H1 (cell line): Measurements from ENCODE around the gene EXOC3L1. TPM values are rescaled to one million over a fixed set of nuclear protein-coding genes. Genes with fewer than 3 reads are reported as not detected.

Source experiments
- CTCF ChIA-PET: fragments of 300-600 bp; sonication (Branson Sonifier 250); formaldehyde crosslinking; loops from one replicate; lab custom pipeline; 2021; ENCODE audit not compliant: partially characterized antibody; lab: Charles Lee
- POLR2A ChIA-PET: fragments of 300-600 bp; sonication (Branson Sonifier 250); formaldehyde crosslinking; loops from one replicate; lab custom pipeline; 2021; ENCODE audit warnings: inconsistent platforms; ENCODE audit not compliant: partially characterized antibody; lab: Charles Lee
- DNase-seq, 2 experiments: peaks; one replicate each; pipeline versions ENCODE4 v3.0.0 to v3.0.0-alpha.2; 2010 to 2022; ENCODE audit warnings: low spot score in 2 of 2, low read depth in 1 of 2, mixed read lengths in 1 of 2
- FAIRE-seq: peaks from 2 replicates; lab custom pipeline; 2011; peaks lifted over from hg19 to GRCh38; lab: Jason Lieb, UNC
- H2AFZ ChIP-seq: 2 replicates; pipeline ENCODE4 v1.8.1; 2012; ENCODE audit warnings: low read length, inconsistent platforms
- H2AK5ac ChIP-seq: 2 replicates; pipeline ENCODE4 v1.6.1; 2013; ENCODE audit warnings: low read depth, low read length
- H2BK120ac ChIP-seq: replicated peaks from 2 replicates; pipeline ENCODE3; 2013; ENCODE audit warnings: low read depth, low read length, inconsistent platforms
- H2BK12ac ChIP-seq: 2 replicates; pipeline ENCODE4 v1.6.1; 2013; ENCODE audit warnings: low read depth, low read length
- H2BK15ac ChIP-seq: 2 replicates; pipeline ENCODE4 v1.6.1; 2013; ENCODE audit warnings: low read length
- H2BK20ac ChIP-seq: 2 replicates; pipeline ENCODE4 v1.6.1; 2013; ENCODE audit warnings: low read length
- H2BK5ac ChIP-seq: 2 replicates; pipeline ENCODE4 v1.6.1; 2013; ENCODE audit warnings: low read depth, low read length
- H3K14ac ChIP-seq: 2 replicates; pipeline ENCODE4 v1.6.1; 2013; ENCODE audit warnings: inconsistent platforms; ENCODE audit not compliant: insufficient read length
- H3K18ac ChIP-seq: 2 replicates; pipeline ENCODE4 v1.6.1; 2013; ENCODE audit warnings: low read length; ENCODE audit errors: extremely low read depth
- H3K23ac ChIP-seq: 2 replicates; pipeline ENCODE4 v1.6.1; 2013; ENCODE audit warnings: inconsistent platforms; ENCODE audit not compliant: insufficient read length
- H3K23me2 ChIP-seq: 2 replicates; pipeline ENCODE4 v1.6.1; 2013; ENCODE audit warnings: low read depth, low read length
- H3K27ac ChIP-seq: 2 replicates; pipeline ENCODE4 v1.6.1; 2011; ENCODE audit warnings: low read depth, low read length, inconsistent platforms
- H3K27me3 ChIP-seq, 4 experiments: replicated peaks in 1 of 4; 1 replicate in 1 of 4; 2 replicates in 3 of 4; pipeline versions ENCODE4 v1.6.1 to v1.8.1; 2011 to 2013; ENCODE audit warnings: low read length in 3 of 4, mild to moderate bottlenecking in 3 of 4, inconsistent platforms in 2 of 4, mixed read lengths in 2 of 4, moderate library complexity in 1 of 4; ENCODE audit not compliant: control insufficient read depth in 3 of 4, insufficient read depth in 3 of 4; ENCODE audit errors: extremely low read depth in 1 of 4
- H3K36me3 ChIP-seq, 4 experiments: 2 replicates each; pipeline versions ENCODE4 v1.6.1 to v1.8.1; 2011 to 2013; ENCODE audit warnings: mild to moderate bottlenecking in 4 of 4, low read length in 3 of 4, moderate library complexity in 2 of 4, control low read depth in 1 of 4, inconsistent platforms in 1 of 4; ENCODE audit not compliant: insufficient read depth in 4 of 4, control insufficient read depth in 2 of 4
- H3K4ac ChIP-seq: replicated peaks from 2 replicates; pipeline ENCODE3; 2013; ENCODE audit warnings: low read length, low read depth, mixed read lengths, inconsistent platforms; ENCODE audit not compliant: insufficient read length
- H3K4me1 ChIP-seq, 4 experiments: replicated peaks in 1 of 4; 1 replicate in 1 of 4; 2 replicates in 3 of 4; pipeline versions ENCODE4 v1.6.1 to v1.8.1; 2011 to 2013; ENCODE audit warnings: low read length in 3 of 4, inconsistent platforms in 2 of 4, mixed read lengths in 1 of 4; ENCODE audit not compliant: insufficient read depth in 4 of 4, control insufficient read depth in 3 of 4
- H3K4me2 ChIP-seq, 2 experiments: 2 replicates each; pipeline versions ENCODE4 v1.6.1 to v1.8.1; 2011 to 2013; ENCODE audit warnings: low read depth in 2 of 2, low read length in 2 of 2, control low read depth in 1 of 2, inconsistent platforms in 1 of 2, mild to moderate bottlenecking in 1 of 2; ENCODE audit not compliant: insufficient read depth in 1 of 2
- H3K4me3 ChIP-seq, 4 experiments: fragments of 200-600, 300-600 bp in 1 of 4; sonication (generic), shearing (Covaris generic), sonication (Bioruptor Twin) in 1 of 4; 2 replicates each; pipeline versions ENCODE4 v1.5.1 to v1.8.1; 2011 to 2016; ENCODE audit warnings: low read length in 4 of 4, low read depth in 3 of 4, control low read depth in 2 of 4, inconsistent platforms in 2 of 4, mild to moderate bottlenecking in 2 of 4, mixed read lengths in 1 of 4, moderate library complexity in 1 of 4; ENCODE audit not compliant: insufficient read depth in 2 of 4; ENCODE audit errors: extremely low read depth in 1 of 4
- H3K56ac ChIP-seq: replicated peaks from 2 replicates; pipeline ENCODE3; 2013; ENCODE audit warnings: low read depth, mild to moderate bottlenecking, mixed read lengths, low read length, inconsistent platforms; ENCODE audit not compliant: insufficient read length
- H3K79me1 ChIP-seq: 2 replicates; pipeline ENCODE4 v1.6.1; 2013; ENCODE audit warnings: low read depth, low read length, control low read depth
- H3K79me2 ChIP-seq, 2 experiments: 2 replicates each; pipeline versions ENCODE4 v1.6.1 to v1.8.1; 2012 to 2013; ENCODE audit warnings: low read length in 2 of 2, mild to moderate bottlenecking in 2 of 2, inconsistent platforms in 1 of 2; ENCODE audit not compliant: insufficient read depth in 2 of 2, control insufficient read depth in 1 of 2
- H3K9ac ChIP-seq, 4 experiments: replicated peaks in 1 of 4; 1 replicate in 1 of 4; 2 replicates in 3 of 4; pipeline versions ENCODE4 v1.6.1 to v1.8.1; 2011 to 2013; ENCODE audit warnings: low read depth in 3 of 4, low read length in 3 of 4, control low read depth in 2 of 4, mild to moderate bottlenecking in 2 of 4, moderate library complexity in 2 of 4, inconsistent platforms in 1 of 4; ENCODE audit errors: extremely low read depth in 1 of 4
- H3K9me3 ChIP-seq, 2 experiments: 2 replicates each; pipeline versions ENCODE4 v1.6.1 to v1.8.1; 2012 to 2013; ENCODE audit warnings: mild to moderate bottlenecking in 2 of 2, moderate library complexity in 2 of 2, control low read depth in 1 of 2, inconsistent platforms in 1 of 2, low read depth in 1 of 2, low read length in 1 of 2, mixed read lengths in 1 of 2; ENCODE audit not compliant: insufficient read depth in 2 of 2
- H4K20me1 ChIP-seq, 2 experiments: replicated peaks in 1 of 2; 2 replicates each; pipeline versions ENCODE3 to v1.8.1; 2011 to 2013; ENCODE audit warnings: inconsistent platforms in 2 of 2, low read length in 2 of 2, mild to moderate bottlenecking in 1 of 2; ENCODE audit not compliant: insufficient read depth in 2 of 2, control insufficient read depth in 1 of 2
- H4K5ac ChIP-seq: 2 replicates; pipeline ENCODE4 v1.6.1; 2013; ENCODE audit warnings: low read length, low read depth, mixed read lengths, inconsistent platforms; ENCODE audit not compliant: insufficient read length
- H4K8ac ChIP-seq: 2 replicates; pipeline ENCODE4 v1.8.0; 2013; ENCODE audit warnings: mild to moderate bottlenecking, moderate library complexity, low read length, inconsistent platforms; ENCODE audit not compliant: insufficient read depth; ENCODE audit errors: extremely low read depth
- H4K91ac ChIP-seq: replicated peaks from 2 replicates; pipeline ENCODE3; 2013; ENCODE audit warnings: low read length, mixed read lengths, inconsistent platforms; ENCODE audit not compliant: insufficient read length
- BCL11A ChIP-seq, 2 experiments: IDR thresholded peaks; one replicate each; pipeline ENCODE4 v1.6.1; 2011; ENCODE audit warnings: low read depth in 2 of 2, low read length in 2 of 2, mild to moderate bottlenecking in 2 of 2
- BRCA1 ChIP-seq: IDR thresholded peaks from 2 replicates; pipeline ENCODE4 v1.6.1; 2012; ENCODE audit warnings: low read depth, low read length, improper control_type of control experiment
- CEBPB ChIP-seq: IDR thresholded peaks from 2 replicates; pipeline ENCODE4 v1.6.1; 2012; ENCODE audit warnings: low read depth, low read length
- CHD2 ChIP-seq: IDR thresholded peaks from 2 replicates; pipeline ENCODE4 v1.6.1; 2012; ENCODE audit warnings: low read length, improper control_type of control experiment
- CREB1 ChIP-seq: IDR thresholded peaks from 2 replicates; pipeline ENCODE4 v1.6.1; 2012; ENCODE audit warnings: inconsistent platforms
- EGR1 ChIP-seq: IDR thresholded peaks from 2 replicates; pipeline ENCODE4 v1.6.1; 2011; ENCODE audit warnings: low read depth, low read length, borderline replicate concordance
- EZH2 ChIP-seq: fragments of 200-600 bp; sonication (generic); IDR thresholded peaks from 2 replicates; pipeline ENCODE4 v1.7.1; 2012; ENCODE audit warnings: low read depth, mild to moderate bottlenecking, moderate library complexity, low read length, inconsistent platforms; ENCODE audit not compliant: severe bottlenecking
- JUND ChIP-seq: IDR thresholded peaks from 2 replicates; pipeline ENCODE4 v1.6.1; 2011; ENCODE audit warnings: mild to moderate bottlenecking, improper control_type of control experiment, low read length
- KDM5A ChIP-seq: fragments of 200-600 bp; IDR thresholded peaks from 2 replicates; pipeline ENCODE4 v1.7.1; 2012; ENCODE audit warnings: mild to moderate bottlenecking, low read length, inconsistent platforms, mixed read lengths
- RAD21 ChIP-seq, 2 experiments: IDR thresholded peaks in 1 of 2; conservative IDR thresholded peaks in 1 of 2; 2 replicates each; pipeline ENCODE4 v1.6.1; 2011; ENCODE audit warnings: low read depth in 2 of 2, low read length in 2 of 2, improper control_type of control experiment in 1 of 2, inconsistent platforms in 1 of 2, mild to moderate bottlenecking in 1 of 2, moderate library complexity in 1 of 2
- SRF ChIP-seq: IDR thresholded peaks from 2 replicates; pipeline ENCODE4 v1.6.1; 2011; ENCODE audit warnings: mild to moderate bottlenecking, low read depth, low read length, moderate library complexity
- TBP ChIP-seq: IDR thresholded peaks from 2 replicates; pipeline ENCODE4 v1.6.1; 2011; ENCODE audit warnings: low read depth, low read length, improper control_type of control experiment
- YY1 ChIP-seq: IDR thresholded peaks from 2 replicates; pipeline ENCODE4 v1.6.1; 2011; ENCODE audit warnings: low read depth, mild to moderate bottlenecking, low read length
- ZNF274 ChIP-seq: IDR thresholded peaks from 2 replicates; pipeline ENCODE4 v1.7.0; 2012; ENCODE audit warnings: low read length, borderline replicate concordance; ENCODE audit errors: extremely low read depth
- WGBS, 2 experiments: shearing (Covaris generic) in 1 of 2; methylation state at CpG; one replicate each; pipeline versions ENCODE4 v1.1.6 to v1.1.7; 2013 to 2015; ENCODE audit warnings: low lambda C conversion rate in 2 of 2, mixed read lengths in 2 of 2, inconsistent platforms in 1 of 2, low coverage in 1 of 2, missing lambda C conversion rate in 1 of 2; ENCODE audit not compliant: insufficient replicate concordance in 2 of 2, insufficient coverage in 1 of 2, insufficient read length in 1 of 2; ENCODE audit errors: extremely low coverage in 1 of 2, missing lambda C conversion rate in 1 of 2; 5-methylcytosine and 5-hydroxymethylcytosine counted together
- polyA plus RNA-seq, 7 experiments: library from polyadenylated mRNA; depleted of rRNA in 3 of 7; stranded (reverse) in 5 of 7; unstranded in 2 of 7; fragments of >200 nt in 5 of 7; fragments of 200-250 nt in 2 of 7; gene quantifications; 1 replicate in 5 of 7; 2 replicates in 1 of 7; 4 replicates in 1 of 7; pipeline versions ENCODE4 v1.2.1 to v1.2.3, GENCODE V29; 2011 to 2013; ENCODE audit warnings: missing spikeins in 2 of 7, mixed read lengths in 2 of 7
- total RNA-seq: library from RNA; stranded (reverse); fragmentation: NEBNext Ultra II Directional; extraction: Animal tissue kit (Norgen Biotek cat#: 25700); gene quantifications from 2 replicates; pipeline ENCODE4 v1.2.1, GENCODE V29; 2021
- TF ChIP-seq, protein P1 (sequence below): IDR thresholded peaks from 2 replicates; pipeline ENCODE4 v1.6.1; 2012; ENCODE audit warnings: inconsistent platforms

The EXOC3L1 gene
- total and polyA plus RNA-seq, 2 of the 8 experiments (the other 6 are each of a cell fraction or from before 2014, with no cell fraction given) = 1.3 TPM

GRCh38 chr16:67196881-67197280, 6.9 kb upstream of the EXOC3L1 start:
- H3K9me3 ChIP-seq = no peaks in the 10 kb centered on the region
- no peak overlapping the region for H2BK12ac ChIP-seq
- H2AFZ ChIP-seq = no peak overlapping the region
- H3K27ac ChIP-seq = no peak overlapping the region
- H2AK5ac ChIP-seq = no peak overlapping the region
- no peak overlapping the region for H3K23ac ChIP-seq
- 90% methylated on average over 1 of the region's 1 CpG; no CpG with 5 or more reads in 1 of the 2 experiments for WGBS, 2 experiments
- H3K9ac ChIP-seq = no peak overlapping the region
- no peaks in the 10 kb centered on the region for H3K27me3 ChIP-seq
- H3K23me2 ChIP-seq = peaks cover 13% of the 10 kb centered on the region
- H2BK120ac ChIP-seq = no peak overlapping the region
- H2BK5ac ChIP-seq = no peak overlapping the region
- POLR2A ChIA-PET = interaction anchor here (2.2 kb wide), 2 partner anchors 26 to 38 kb away, joined by 5 to 7 read pairs; partner anchors contain the start of gene NOL3
- H3K18ac ChIP-seq = no peak overlapping the region
- peaks cover 0 to 17% (median 10%) of the 10 kb centered on the region in 4 experiments; a peak in 5 of 7 replicates for H3K4me1 ChIP-seq
- H2BK15ac ChIP-seq = no peak overlapping the region
- peaks cover 8 to 17% of the 10 kb centered on the region in 2 experiments for H3K79me2 ChIP-seq
- H3K79me1 ChIP-seq = peaks cover 10% of the 10 kb centered on the region
- H4K5ac ChIP-seq = no peak overlapping the region
- no peak overlapping the region for H3K4me3 ChIP-seq
- H3K14ac ChIP-seq = no peak overlapping the region
- no peak for FAIRE-seq
- H3K36me3 ChIP-seq = peaks cover 18 to 44% (median 34%) of the 10 kb centered on the region in 4 experiments
- no peak overlapping the region for H3K4me2 ChIP-seq
- no peak overlapping the region for H3K4ac ChIP-seq
- DNase-seq = no peak
- no peak overlapping the region for H4K8ac ChIP-seq
- H4K91ac ChIP-seq = no peak overlapping the region
- CTCF ChIA-PET = interaction anchor here (0.6 to 8.7 kb wide), 12 partner anchors 10 to 88 kb away, joined by 3 to 111 read pairs (median 7); partner anchors contain the start of genes EXOC3L1, MATCAP1, NOL3 and TMEM208
- H3K56ac ChIP-seq = no peak overlapping the region
- H4K20me1 ChIP-seq = peaks cover 5 to 29% of the 10 kb centered on the region in 2 experiments
- H2BK20ac ChIP-seq = no peak overlapping the region
- TF ChIP-seq ZNF274 (no peak), YY1 (no peak), EGR1 (no peak), KDM5A (no peak), BRCA1 (no peak), BCL11A (IDR thresholded peaks at IDR 0.05; ENCODE audit: low read depth in 2 of 2, low read length in 2 of 2) (no peak), JUND (no peak), EZH2 (no peak), CEBPB (no peak), SRF (no peak), CREB1 (no peak), CHD2 (no peak), RAD21 (IDR thresholded peaks at IDR 0.05 in 1 of 2, conservative IDR thresholded peaks at IDR 0.05 in 1 of 2; ENCODE audit: low read depth in 2 of 2, low read length in 2 of 2) (no peak), TBP (no peak)
- TF ChIP-seq, protein P1, sequence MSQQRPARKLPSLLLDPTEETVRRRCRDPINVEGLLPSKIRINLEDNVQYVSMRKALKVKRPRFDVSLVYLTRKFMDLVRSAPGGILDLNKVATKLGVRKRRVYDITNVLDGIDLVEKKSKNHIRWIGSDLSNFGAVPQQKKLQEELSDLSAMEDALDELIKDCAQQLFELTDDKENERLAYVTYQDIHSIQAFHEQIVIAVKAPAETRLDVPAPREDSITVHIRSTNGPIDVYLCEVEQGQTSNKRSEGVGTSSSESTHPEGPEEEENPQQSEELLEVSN = no peak
